ENCODE results near the gene NDUFV3. TPM values are rescaled to one million over a fixed set of nuclear protein-coding genes. Genes with fewer than 3 reads are reported as not detected.
A peak's percentile ranks its signal among the peaks of the same experiment; 100 is the strongest.

The NDUFV3 gene
- total and polyA plus RNA-seq, 2 donors (not counting 3 experiments of a cell fraction or from before 2014, with no cell fraction given): 13.4 to 45.7 TPM

GRCh38 chr21:42880352-42880751, 12.8 kb upstream of the NDUFV3 start:
- no peak overlapping the region for H2AFZ ChIP-seq (ENCODE audit: low read depth, low read length)
- ChIA-PET POLR2A (no interaction called here), CTCF (no interaction called here)
- peaks cover 10% of the 10 kb centered on the region for H3K4me1 ChIP-seq (ENCODE audit: control insufficient read depth, extremely low read depth, insufficient read depth, low read length)
- DNase-seq (ENCODE audit: low read depth, low spot score): no peak
- peak overlapping the region; percentile 74 for H3K4me2 ChIP-seq (ENCODE audit: insufficient read depth, low read length)
- dilution Hi-C loops (cut with MboI; ENCODE audit: extremely low pct_ligation_motif_present, low sequenced_read_pairs) (no loop called here), intact Hi-C loops (cut with micrococcal nuclease) (no loop called here)
- H3K9me1 ChIP-seq (replicated peaks; ENCODE audit: control insufficient read depth, extremely low read depth, insufficient read depth, low read length): no peaks in the 10 kb centered on the region
- H3K4me3 ChIP-seq (replicated peaks in 1 of 3; ENCODE audit: insufficient read depth in 1 of 3, low read depth in 1 of 3, low read length in 3 of 3): peak overlapping the region in 1 of 3 experiments; percentile 69
- no peaks in the 10 kb centered on the region for H3K9me3 ChIP-seq (replicated peaks; ENCODE audit: control insufficient read depth, insufficient read depth, low read length)
- H3K79me2 ChIP-seq (ENCODE audit: control insufficient read depth, insufficient read depth, low read length): peaks cover 33% of the 10 kb centered on the region
- TF ChIP-seq GATA2 (IDR thresholded peaks at IDR 0.05; ENCODE audit: insufficient read depth, insufficient read length, low read depth, low read length) (no peak), JUN (IDR thresholded peaks at IDR 0.05; ENCODE audit: borderline replicate concordance, insufficient read depth, insufficient read length, low read depth) (no peak), POLR2A (IDR thresholded peaks at IDR 0.05; ENCODE audit: low read depth, low read length) (no peak), MAX (IDR thresholded peaks at IDR 0.05; ENCODE audit: insufficient read depth, insufficient read length) (no peak), FOS (IDR thresholded peaks at IDR 0.05; ENCODE audit: borderline replicate concordance, insufficient read depth, low read length) (no peak), EZH2 (IDR thresholded peaks at IDR 0.05; ENCODE audit: borderline replicate concordance, low read depth, low read length, severe bottlenecking) (no peak), MYC (IDR thresholded peaks at IDR 0.05; ENCODE audit: low read depth, low read length) (no peak), POLR2AphosphoS5 (IDR thresholded peaks at IDR 0.05; ENCODE audit: insufficient read depth, low read depth, low read length) (no peak), CTCF (IDR thresholded peaks at IDR 0.05; ENCODE audit: extremely low read depth in 1 of 2, insufficient read depth in 1 of 2, low read depth in 1 of 2, low read length in 2 of 2) (no peak)
- peak overlapping the region; percentile 82 for H3K9ac ChIP-seq (replicated peaks; ENCODE audit: extremely low read depth, insufficient read depth, low read length)
- no peak for FAIRE-seq
- BruUV-seq (replicated peaks): no TSS peak
- no peaks in the 10 kb centered on the region for H4K20me1 ChIP-seq (replicated peaks; ENCODE audit: control insufficient read depth, extremely low read depth, insufficient read depth, low read length)
- no peaks in the 10 kb centered on the region for H3K27me3 ChIP-seq (ENCODE audit: control insufficient read depth in 2 of 2, insufficient read depth in 2 of 2, low read length in 2 of 2)
- no peak overlapping the region for H3K27ac ChIP-seq (ENCODE audit: insufficient read depth, low read depth, low read length)
- peaks cover 0 to 2% of the 10 kb centered on the region in 2 experiments for H3K36me3 ChIP-seq (ENCODE audit: control insufficient read depth in 2 of 2, extremely low read depth in 1 of 2, insufficient read depth in 2 of 2, low read length in 2 of 2)
